ENCODE results near the gene GRIP2.

Gene GRIP2

DNA sequence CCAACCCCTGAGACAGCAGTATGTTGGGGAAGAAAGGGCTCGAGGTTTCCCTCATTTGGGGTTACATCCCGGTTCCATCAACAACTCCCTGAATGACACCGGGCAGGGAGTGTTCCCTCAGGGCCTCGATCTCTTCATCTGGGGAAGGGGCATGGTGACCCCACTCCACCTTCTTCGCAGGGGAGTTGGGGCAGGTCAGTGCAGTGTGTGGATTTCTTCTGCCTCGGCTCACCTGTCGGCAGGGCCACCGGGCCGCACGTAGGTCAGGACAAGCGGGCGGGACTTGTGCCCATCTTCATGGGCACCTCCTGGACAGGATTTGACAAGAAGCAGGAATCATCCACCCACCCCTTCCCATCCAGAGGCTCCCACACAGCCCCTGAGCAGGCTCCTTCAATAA is 17.4 kb downstream of the GRIP2 start:
- H3K27ac ChIP-seq (ENCODE audit: insufficient read depth, low read length, poor library complexity, severe bottlenecking) = no peak overlapping the region
- H3K9me3 ChIP-seq (ENCODE audit: control insufficient read depth, low read length) = no peaks in the 10 kb centered on the region
- DNase-seq = no peak
- H3K36me3 ChIP-seq (ENCODE audit: control insufficient read depth, insufficient read depth, low read length) = no peaks in the 10 kb centered on the region
- H3K4me3 ChIP-seq (ENCODE audit: insufficient read depth, low read depth, low read length, poor library complexity, severe bottlenecking) = no peak overlapping the region
- no peaks in the 10 kb centered on the region for H3K27me3 ChIP-seq (replicated peaks; ENCODE audit: control insufficient read depth, insufficient read depth, low read length, poor library complexity, severe bottlenecking)
- no peaks in the 10 kb centered on the region for H3K4me1 ChIP-seq (ENCODE audit: control insufficient read depth, insufficient read depth, low read length, poor library complexity, severe bottlenecking)

- Histone ChIP-seq H3K27me3 (replicated peaks; ENCODE audit: control insufficient read depth, insufficient read depth, low read length, poor library complexity, severe bottlenecking) (no peaks in the 10 kb centered on the region), H3K9me3 (ENCODE audit: control insufficient read depth, low read length) (no peaks in the 10 kb centered on the region), H3K27ac (ENCODE audit: insufficient read depth, low read length, poor library complexity, severe bottlenecking) (no peak overlapping the region), H3K36me3 (ENCODE audit: control insufficient read depth, insufficient read depth, low read length) (no peaks in the 10 kb centered on the region), H3K4me3 (ENCODE audit: insufficient read depth, low read depth, low read length, poor library complexity, severe bottlenecking) (no peak overlapping the region), H3K4me1 (ENCODE audit: control insufficient read depth, insufficient read depth, low read length, poor library complexity, severe bottlenecking) (no peaks in the 10 kb centered on the region)
- no peak for DNase-seq
Measured at GRCh38 chr3:14522129-14522691, 17.9 kb downstream of the GRIP2 start.

GRCh38 chr3:14521611-14522010 is 18.5 kb downstream of the GRIP2 start:
- H3K27me3 ChIP-seq (replicated peaks; ENCODE audit: control insufficient read depth, insufficient read depth, low read length, poor library complexity, severe bottlenecking) = no peaks in the 10 kb centered on the region
- no peak for DNase-seq
- H3K36me3 ChIP-seq (ENCODE audit: control insufficient read depth, insufficient read depth, low read length) = no peaks in the 10 kb centered on the region
- no peak overlapping the region for H3K4me3 ChIP-seq (ENCODE audit: insufficient read depth, low read depth, low read length, poor library complexity, severe bottlenecking)
- no peaks in the 10 kb centered on the region for H3K4me1 ChIP-seq (ENCODE audit: control insufficient read depth, insufficient read depth, low read length, poor library complexity, severe bottlenecking)
- no peaks in the 10 kb centered on the region for H3K9me3 ChIP-seq (ENCODE audit: control insufficient read depth, low read length)
- H3K27ac ChIP-seq (ENCODE audit: insufficient read depth, low read length, poor library complexity, severe bottlenecking) = no peak overlapping the region

- no peaks in the 10 kb centered on the region for H3K27me3 ChIP-seq (replicated peaks; ENCODE audit: control insufficient read depth, insufficient read depth, low read length, poor library complexity, severe bottlenecking)
- H3K27ac ChIP-seq (ENCODE audit: insufficient read depth, low read length, poor library complexity, severe bottlenecking) = no peak overlapping the region
- H3K4me1 ChIP-seq (ENCODE audit: control insufficient read depth, insufficient read depth, low read length, poor library complexity, severe bottlenecking) = no peaks in the 10 kb centered on the region
- no peaks in the 10 kb centered on the region for H3K9me3 ChIP-seq (ENCODE audit: control insufficient read depth, low read length)
- H3K4me3 ChIP-seq (ENCODE audit: insufficient read depth, low read depth, low read length, poor library complexity, severe bottlenecking) = no peak overlapping the region
- no peaks in the 10 kb centered on the region for H3K36me3 ChIP-seq (ENCODE audit: control insufficient read depth, insufficient read depth, low read length)
- no peak for DNase-seq
Measured at GRCh38 chr3:14520967-14521366, 19.2 kb downstream of the GRIP2 start.

GRCh38 chr3:14520149-14520548 is 20.0 kb downstream of the GRIP2 start:
- Histone ChIP-seq H3K9me3 (ENCODE audit: control insufficient read depth, low read length) (no peaks in the 10 kb centered on the region), H3K4me1 (ENCODE audit: control insufficient read depth, insufficient read depth, low read length, poor library complexity, severe bottlenecking) (no peaks in the 10 kb centered on the region), H3K4me3 (ENCODE audit: insufficient read depth, low read depth, low read length, poor library complexity, severe bottlenecking) (no peak overlapping the region), H3K27ac (ENCODE audit: insufficient read depth, low read length, poor library complexity, severe bottlenecking) (no peak overlapping the region), H3K36me3 (ENCODE audit: control insufficient read depth, insufficient read depth, low read length) (no peaks in the 10 kb centered on the region), H3K27me3 (replicated peaks; ENCODE audit: control insufficient read depth, insufficient read depth, low read length, poor library complexity, severe bottlenecking) (no peaks in the 10 kb centered on the region)
- no peak for DNase-seq

DNA sequence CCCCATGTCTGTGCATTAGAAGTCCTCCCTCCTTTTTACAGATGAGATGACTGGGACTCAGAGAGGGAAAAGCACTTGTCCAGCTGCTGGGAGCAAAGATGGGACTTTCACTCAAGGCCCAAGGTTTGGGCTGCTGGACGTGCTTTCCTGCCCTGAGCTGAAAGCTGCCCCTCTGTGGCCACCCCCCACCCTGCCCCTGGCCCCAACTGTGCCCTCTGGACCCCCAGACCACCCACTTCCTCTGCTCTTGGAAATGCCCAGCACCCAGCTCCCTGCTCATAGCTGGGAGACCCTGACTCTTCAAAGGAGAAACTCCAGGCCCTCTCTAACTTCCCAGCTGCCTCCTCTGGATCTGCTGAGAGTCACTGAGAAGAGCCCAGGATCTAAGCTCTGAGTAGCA is 20.7 kb downstream of the GRIP2 start:
- Histone ChIP-seq H3K9me3 (ENCODE audit: control insufficient read depth, low read length) (no peaks in the 10 kb centered on the region), H3K27me3 (replicated peaks; ENCODE audit: control insufficient read depth, insufficient read depth, low read length, poor library complexity, severe bottlenecking) (no peaks in the 10 kb centered on the region), H3K4me3 (ENCODE audit: insufficient read depth, low read depth, low read length, poor library complexity, severe bottlenecking) (no peak overlapping the region), H3K4me1 (ENCODE audit: control insufficient read depth, insufficient read depth, low read length, poor library complexity, severe bottlenecking) (no peaks in the 10 kb centered on the region), H3K36me3 (ENCODE audit: control insufficient read depth, insufficient read depth, low read length) (no peaks in the 10 kb centered on the region), H3K27ac (ENCODE audit: insufficient read depth, low read length, poor library complexity, severe bottlenecking) (no peak overlapping the region)
- DNase-seq = no peak

DNA sequence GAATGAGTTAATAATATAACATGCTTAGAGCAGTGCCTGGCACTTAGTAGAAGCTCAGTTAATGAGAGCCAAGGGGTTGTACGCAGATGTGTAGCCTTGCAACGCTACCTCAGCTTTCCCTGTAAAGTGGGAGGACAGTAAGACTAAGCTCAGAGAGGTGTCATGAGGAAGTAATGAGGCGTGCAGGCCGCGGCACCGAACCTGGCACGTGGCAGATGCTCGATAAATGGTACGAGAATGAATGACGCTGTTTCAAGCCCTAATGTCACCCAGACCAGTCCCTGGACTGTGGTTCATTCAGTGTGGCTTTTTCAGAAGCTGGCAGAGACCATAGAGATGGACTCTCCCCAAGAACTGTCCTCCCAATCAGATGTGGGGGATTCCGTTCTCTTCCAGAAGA is 21.2 kb downstream of the GRIP2 start:
- no peaks in the 10 kb centered on the region for H3K27me3 ChIP-seq (replicated peaks; ENCODE audit: control insufficient read depth, insufficient read depth, low read length, poor library complexity, severe bottlenecking)
- no peak overlapping the region for H3K4me3 ChIP-seq (ENCODE audit: insufficient read depth, low read depth, low read length, poor library complexity, severe bottlenecking)
- H3K4me1 ChIP-seq (ENCODE audit: control insufficient read depth, insufficient read depth, low read length, poor library complexity, severe bottlenecking) = no peaks in the 10 kb centered on the region
- no peaks in the 10 kb centered on the region for H3K9me3 ChIP-seq (ENCODE audit: control insufficient read depth, low read length)
- no peak for DNase-seq
- no peaks in the 10 kb centered on the region for H3K36me3 ChIP-seq (ENCODE audit: control insufficient read depth, insufficient read depth, low read length)
- no peak overlapping the region for H3K27ac ChIP-seq (ENCODE audit: insufficient read depth, low read length, poor library complexity, severe bottlenecking)

GRCh38 chr3:14518432-14518802 is 21.7 kb downstream of the GRIP2 start:
- H3K4me3 ChIP-seq (ENCODE audit: insufficient read depth, low read depth, low read length, poor library complexity, severe bottlenecking) = no peak overlapping the region
- no peaks in the 10 kb centered on the region for H3K27me3 ChIP-seq (replicated peaks; ENCODE audit: control insufficient read depth, insufficient read depth, low read length, poor library complexity, severe bottlenecking)
- no peaks in the 10 kb centered on the region for H3K9me3 ChIP-seq (ENCODE audit: control insufficient read depth, low read length)
- no peaks in the 10 kb centered on the region for H3K4me1 ChIP-seq (ENCODE audit: control insufficient read depth, insufficient read depth, low read length, poor library complexity, severe bottlenecking)
- no peaks in the 10 kb centered on the region for H3K36me3 ChIP-seq (ENCODE audit: control insufficient read depth, insufficient read depth, low read length)
- DNase-seq = no peak
- H3K27ac ChIP-seq (ENCODE audit: insufficient read depth, low read length, poor library complexity, severe bottlenecking) = no peak overlapping the region

GRCh38 chr3:14517601-14518431 is 22.3 kb downstream of the GRIP2 start:
- Histone ChIP-seq H3K36me3 (ENCODE audit: control insufficient read depth, insufficient read depth, low read length) (no peaks in the 10 kb centered on the region), H3K4me3 (ENCODE audit: insufficient read depth, low read depth, low read length, poor library complexity, severe bottlenecking) (no peak overlapping the region), H3K4me1 (ENCODE audit: control insufficient read depth, insufficient read depth, low read length, poor library complexity, severe bottlenecking) (no peaks in the 10 kb centered on the region), H3K9me3 (ENCODE audit: control insufficient read depth, low read length) (no peaks in the 10 kb centered on the region), H3K27ac (ENCODE audit: insufficient read depth, low read length, poor library complexity, severe bottlenecking) (no peak overlapping the region), H3K27me3 (replicated peaks; ENCODE audit: control insufficient read depth, insufficient read depth, low read length, poor library complexity, severe bottlenecking) (no peaks in the 10 kb centered on the region)
- DNase-seq = no peak

- no peaks in the 10 kb centered on the region for H3K27me3 ChIP-seq (replicated peaks; ENCODE audit: control insufficient read depth, insufficient read depth, low read length, poor library complexity, severe bottlenecking)
- H3K4me3 ChIP-seq (ENCODE audit: insufficient read depth, low read depth, low read length, poor library complexity, severe bottlenecking) = no peak overlapping the region
- H3K9me3 ChIP-seq (ENCODE audit: control insufficient read depth, low read length) = no peaks in the 10 kb centered on the region
- no peaks in the 10 kb centered on the region for H3K36me3 ChIP-seq (ENCODE audit: control insufficient read depth, insufficient read depth, low read length)
- no peaks in the 10 kb centered on the region for H3K4me1 ChIP-seq (ENCODE audit: control insufficient read depth, insufficient read depth, low read length, poor library complexity, severe bottlenecking)
- no peak for DNase-seq
- no peak overlapping the region for H3K27ac ChIP-seq (ENCODE audit: insufficient read depth, low read length, poor library complexity, severe bottlenecking)
Measured at GRCh38 chr3:14516738-14517345, 23.3 kb downstream of the GRIP2 start.
